GM12878 (cell line): Measurements from ENCODE around the gene YWHAH. TPM values are rescaled to one million over a fixed set of nuclear protein-coding genes. Genes with fewer than 3 reads are reported as not detected.
A peak's percentile ranks its signal among the peaks of the same experiment; 100 is the strongest.

Experiments used
- BACH1 ChIP-seq: fragments of 450-650 bp; IDR thresholded peaks from 2 replicates; pipeline ENCODE4 v1.6.1; 2017; ENCODE audit warnings: mild to moderate bottlenecking, borderline replicate concordance
- BHLHE40 ChIP-seq, 2 experiments: fragments of 450-650 bp in 1 of 2; IDR thresholded peaks; 2 replicates each; pipeline ENCODE4 v1.6.1; 2011 to 2017; ENCODE audit warnings: low read depth in 2 of 2, borderline replicate concordance in 1 of 2, improper control_type of control experiment in 1 of 2, low read length in 1 of 2, mild to moderate bottlenecking in 1 of 2
- CBX5 ChIP-seq: sonication (generic); IDR thresholded peaks from 2 replicates; pipeline ENCODE4 v1.6.1; 2016; ENCODE audit warnings: low read depth, moderate library complexity, mild to moderate bottlenecking, inconsistent platforms
- CTCF ChIP-seq, 3 experiments: IDR thresholded peaks in 2 of 3; conservative IDR thresholded peaks in 1 of 3; 2 replicates each; pipeline ENCODE4 v1.5.1; 2011; ENCODE audit warnings: low read depth in 3 of 3, low read length in 3 of 3, mild to moderate bottlenecking in 3 of 3, control low read depth in 2 of 3, moderate library complexity in 2 of 3, inconsistent platforms in 1 of 3, mixed read lengths in 1 of 3; ENCODE audit not compliant: control insufficient read depth in 2 of 3, insufficient read depth in 1 of 3; ENCODE audit errors: extremely low read depth in 1 of 3
- EED ChIP-seq: sonication (generic); IDR thresholded peaks from 2 replicates; pipeline ENCODE4 v1.6.1; 2016; ENCODE audit warnings: antibody characterized with exemption, low read depth
- EP300 ChIP-seq, 2 experiments: fragments of 150-350 bp in 1 of 2; IDR thresholded peaks; 2 replicates each; pipeline ENCODE4 v1.6.1; 2011 to 2012; ENCODE audit warnings: low read depth in 2 of 2, low read length in 2 of 2, borderline replicate concordance in 1 of 2, improper control_type of control experiment in 1 of 2, inconsistent platforms in 1 of 2; ENCODE audit not compliant: control insufficient read depth in 1 of 2
- IKZF1 ChIP-seq: fragments of 450-650 bp; conservative IDR thresholded peaks from 2 replicates; pipeline ENCODE4 v1.6.1; 2017; ENCODE audit warnings: antibody characterized with exemption, mild to moderate bottlenecking
- IKZF2 ChIP-seq, 2 experiments: fragments of 450-650 bp; IDR thresholded peaks; 2 replicates each; pipeline ENCODE4 v1.6.1; 2017; ENCODE audit warnings: mild to moderate bottlenecking in 2 of 2, moderate library complexity in 2 of 2
- MAX ChIP-seq: IDR thresholded peaks from 2 replicates; pipeline ENCODE4 v1.6.1; 2012; ENCODE audit warnings: low read depth, low read length, improper control_type of control experiment
- NR2C2 ChIP-seq: IDR thresholded peaks from 2 replicates; pipeline ENCODE4 v1.6.1; 2011; ENCODE audit warnings: borderline replicate concordance, low read depth; ENCODE audit not compliant: control insufficient read depth, insufficient read length
- NR2F1 ChIP-seq: fragments of 450-650 bp; conservative IDR thresholded peaks from 2 replicates; pipeline ENCODE4 v1.6.1; 2017; ENCODE audit warnings: mild to moderate bottlenecking
- POU2F2 ChIP-seq: IDR thresholded peaks from 3 replicates; pipeline ENCODE4 v1.6.1; 2011; ENCODE audit warnings: low read depth, mild to moderate bottlenecking, low read length, borderline replicate concordance
- PRDM15 ChIP-seq: fragments of 450-650 bp; formaldehyde crosslinking; IDR thresholded peaks from 2 replicates; pipeline ENCODE4 v1.4.0; 2020; ENCODE audit warnings: mild to moderate bottlenecking, moderate library complexity
- RELB ChIP-seq: fragments of 450-650 bp; IDR thresholded peaks from 2 replicates; pipeline ENCODE4 v1.6.1; 2017; ENCODE audit warnings: low read depth, mild to moderate bottlenecking, moderate library complexity
- RUNX3 ChIP-seq: IDR thresholded peaks from 2 replicates; pipeline ENCODE4 v1.6.1; 2012; ENCODE audit warnings: low read length, inconsistent platforms
- SIN3A ChIP-seq: IDR thresholded peaks from 2 replicates; pipeline ENCODE4 v1.6.1; 2012; ENCODE audit warnings: low read depth, low read length, improper control_type of control experiment
- SMAD5 ChIP-seq: IDR thresholded peaks from 2 replicates; pipeline ENCODE4 v1.6.1; 2016; ENCODE audit warnings: antibody characterized with exemption, low read depth
- SREBF2 ChIP-seq: IDR thresholded peaks from 2 replicates; pipeline ENCODE4 v1.6.1; 2012; ENCODE audit warnings: mild to moderate bottlenecking, low read length
- TBL1XR1 ChIP-seq: IDR thresholded peaks from 2 replicates; pipeline ENCODE4 v1.6.1; 2012; ENCODE audit warnings: low read depth, low read length, improper control_type of control experiment
- YY1 ChIP-seq: IDR thresholded peaks from 2 replicates; pipeline ENCODE4 v1.6.1; 2011; ENCODE audit warnings: low read depth, mild to moderate bottlenecking, low read length
- ZNF24 ChIP-seq: fragments of 450-650 bp; IDR thresholded peaks from 2 replicates; pipeline ENCODE4 v1.6.1; 2017; ENCODE audit warnings: antibody characterized with exemption, mild to moderate bottlenecking
- polyA plus RNA-seq, 11 experiments: library from polyadenylated mRNA; depleted of rRNA in 4 of 11; unstranded in 6 of 11; stranded (reverse) in 5 of 11; fragments of >200 nt; fragmentation: Nextera tagmentation in 4 of 11; fragmentation: Illumina TruSeq in 1 of 11; extraction: Ambion mirVana in 4 of 11; extraction: Trizol in 1 of 11; gene quantifications; 1 replicate in 1 of 11; 2 replicates in 10 of 11; pipeline versions ENCODE4 v1.2.1 to v1.2.3, GENCODE V29; 2011 to 2016; ENCODE audit warnings: inconsistent platforms in 2 of 11, missing spikeins in 2 of 11, low read depth in 1 of 11
- total RNA-seq, 4 experiments: library from RNA; depleted of rRNA in 3 of 4; stranded (reverse); fragments of >200 nt in 3 of 4; fragmentation: Illumina TruSeq in 1 of 4; extraction: Trizol in 1 of 4; gene quantifications; 2 replicates each; pipeline versions ENCODE4 v1.2.1 to v1.2.3, GENCODE V29; 2013 to 2021

The YWHAH gene
- total and polyA plus RNA-seq, 10 of the 15 experiments (the other 5 are each of a cell fraction or from before 2014, with no cell fraction given) = 34.2 to 197 (median 115) TPM

- TF ChIP-seq IKZF1 (peak; percentile 40; the same call in 1 of the 2 replicates), ZNF24 (no peak), MAX (no peak), EP300 (IDR thresholded peaks at IDR 0.05; ENCODE audit: borderline replicate concordance in 1 of 2, control insufficient read depth in 1 of 2, low read depth in 2 of 2, low read length in 2 of 2) (0 out of 4 replicates have a peak, but pooled peaks of 1 of the 2 experiments have one; percentile 20), NR2F1 (no peak), CTCF (IDR thresholded peaks at IDR 0.05 in 2 of 3, conservative IDR thresholded peaks at IDR 0.05 in 1 of 3; ENCODE audit: control insufficient read depth in 2 of 3, extremely low read depth in 1 of 3, insufficient read depth in 1 of 3, low read depth in 3 of 3, low read length in 3 of 3) (peak; percentile 57 to 78 (median 66)), YY1 (0 out of 2 replicates have a peak, but pooled peaks have one; percentile 56), RELB (no peak), BACH1 (peak; percentile 21; the same call in 1 of the 2 replicates), PRDM15 (CRISPR knock-in tag) (no peak), IKZF2 (IDR thresholded peaks at IDR 0.05) (peak; percentile 52 to 59), BHLHE40 (IDR thresholded peaks at IDR 0.05; ENCODE audit: borderline replicate concordance in 1 of 2, low read depth in 2 of 2, low read length in 1 of 2) (peak; percentile 54 to 66; a peak in 2 of 4 replicates), SIN3A (0 out of 2 replicates have a peak, but pooled peaks have one; percentile 42), POU2F2 (peak; percentile 85), NR2C2 (no peak), SMAD5 (no peak), EED (peak; percentile 39; the same call in 1 of the 2 replicates), TBL1XR1 (no peak), RUNX3 (peak; percentile 49; the same call in 1 of the 2 replicates), CBX5 (no peak), SREBF2 (no peak)
Measured at GRCh38 chr22:31969789-31970489, 25.6 kb downstream of the YWHAH start (continued).
